GM18909 (cell line): ENCODE measurements around the gene ATP9A.

Source experiments
- ATAC-seq: cut with Tn5 transposase; IDR thresholded peaks from one replicate; pipeline ENCODE4 v1.9.1; 2021; ENCODE audit warnings: mild to moderate bottlenecking; ENCODE audit not compliant: unreplicated experiment, poor library complexity

Gene ATP9A

DNA sequence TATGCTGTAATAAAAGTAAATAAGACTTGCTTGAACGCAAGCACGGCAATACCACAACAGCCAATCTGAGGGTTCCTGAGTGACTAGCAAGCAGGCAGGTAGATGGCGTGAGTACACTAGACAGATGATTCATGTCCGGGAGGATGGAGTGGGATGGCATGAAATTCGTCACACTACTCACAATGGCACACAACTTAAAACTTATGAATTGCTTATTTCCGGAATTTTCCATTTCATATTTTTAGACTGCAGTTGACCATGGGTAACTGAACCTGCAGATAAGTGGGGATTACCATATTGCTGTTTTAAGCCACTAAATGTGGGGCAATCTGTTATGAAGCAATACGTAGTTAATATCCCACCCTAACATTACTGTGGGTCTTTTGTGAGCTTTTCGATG is 132.1 kb downstream of the ATP9A start:
- ATAC-seq: no peak

DNA sequence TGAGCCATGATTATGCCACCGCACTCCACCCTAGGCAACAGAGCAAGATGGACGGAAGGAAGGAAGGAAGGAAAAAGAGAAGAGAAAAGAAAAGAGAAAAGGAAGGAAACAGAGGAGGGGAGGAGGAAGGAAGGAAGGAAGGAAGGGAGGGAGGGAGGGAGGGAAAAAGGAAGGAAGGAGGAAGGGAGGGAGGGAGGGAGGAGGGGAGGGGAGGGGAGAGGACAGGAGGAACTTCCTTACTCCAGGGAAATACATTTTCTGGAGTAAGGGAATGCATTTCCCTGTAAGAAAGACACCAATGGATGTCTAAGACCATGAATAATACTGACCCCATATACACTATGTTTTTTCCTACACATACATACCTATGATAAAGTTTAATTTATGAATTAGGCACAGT is 132.5 kb downstream of the ATP9A start:
- ATAC-seq: no peak

DNA sequence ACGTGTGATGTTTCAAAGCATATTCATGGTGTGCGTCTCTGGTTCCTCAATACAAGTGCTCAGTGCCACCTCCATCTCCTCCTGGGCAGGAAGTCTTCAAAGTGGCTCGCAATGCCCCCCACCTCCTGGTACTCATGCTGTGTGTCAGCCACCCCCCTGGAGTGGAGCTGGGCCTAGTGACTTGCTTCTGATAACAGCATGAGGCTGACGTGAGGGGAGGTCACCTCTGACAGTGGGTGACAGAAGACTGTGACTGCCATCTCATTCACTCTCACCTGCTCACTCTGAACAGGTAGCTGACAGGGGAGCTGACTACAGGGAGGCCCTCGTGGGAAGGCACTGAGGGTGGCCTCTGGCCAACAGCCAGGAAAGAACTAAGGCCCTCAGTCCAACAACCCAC is 133.3 kb downstream of the ATP9A start:
- no peak for ATAC-seq

DNA sequence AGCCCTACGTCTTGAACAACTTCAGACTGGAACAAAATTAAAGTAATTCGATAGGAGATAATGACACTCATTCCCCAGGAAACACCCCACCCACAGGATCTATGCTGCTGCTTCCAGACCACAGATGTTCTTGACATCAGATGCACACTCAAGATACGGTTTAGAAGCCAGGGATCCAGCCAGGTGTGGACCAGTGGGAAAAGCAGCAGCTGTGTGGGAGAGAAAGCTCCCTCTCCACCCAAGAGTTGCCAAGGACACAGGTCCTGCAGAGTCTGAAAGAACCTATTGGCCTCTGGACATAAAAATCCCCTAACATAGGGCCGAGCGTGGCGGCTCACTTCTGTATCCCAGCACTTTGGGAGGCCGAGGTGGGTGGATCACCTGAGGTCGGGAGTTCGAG is 133.9 kb downstream of the ATP9A start:
- no peak for ATAC-seq

DNA sequence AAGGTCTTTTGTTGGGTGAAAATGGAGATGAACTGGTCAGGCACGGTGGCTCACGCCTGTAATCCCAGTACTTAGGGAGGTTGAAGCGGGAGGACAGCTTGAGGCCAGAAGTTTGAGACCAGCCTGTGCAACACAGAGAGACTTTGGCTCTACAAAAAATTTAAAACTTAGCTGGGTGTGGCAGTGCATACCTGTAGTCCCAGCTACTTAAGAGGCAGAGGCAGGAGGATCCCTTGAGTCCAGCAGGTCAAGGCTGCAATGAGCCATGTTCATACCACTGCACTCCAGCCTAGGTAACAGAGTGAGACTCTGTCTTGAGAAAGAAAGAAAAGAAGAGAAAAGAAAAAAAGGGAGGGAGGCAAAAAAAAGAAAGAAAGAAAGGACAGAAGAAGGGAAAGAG is 134.8 kb downstream of the ATP9A start:
- no peak for ATAC-seq

DNA sequence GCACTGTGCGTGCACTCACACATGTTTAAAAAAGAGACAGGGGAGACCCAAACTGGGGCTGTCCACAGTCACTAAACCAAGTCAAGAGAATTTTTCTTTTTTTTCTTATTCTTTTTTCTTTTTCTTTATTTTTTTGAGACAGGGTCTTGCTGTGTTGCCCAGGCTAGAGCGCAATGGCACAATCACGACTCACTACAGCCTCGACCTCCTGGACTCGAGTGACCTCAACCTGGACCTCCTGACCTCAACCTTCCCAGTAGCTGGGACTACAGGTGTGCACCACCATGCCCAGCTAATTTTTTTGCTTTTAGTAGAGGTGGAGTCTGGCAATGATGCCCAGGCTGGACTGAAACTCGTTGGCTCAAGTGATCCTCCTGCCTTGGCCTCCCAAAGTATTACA is 136.2 kb downstream of the ATP9A start:
- ATAC-seq: no peak

DNA sequence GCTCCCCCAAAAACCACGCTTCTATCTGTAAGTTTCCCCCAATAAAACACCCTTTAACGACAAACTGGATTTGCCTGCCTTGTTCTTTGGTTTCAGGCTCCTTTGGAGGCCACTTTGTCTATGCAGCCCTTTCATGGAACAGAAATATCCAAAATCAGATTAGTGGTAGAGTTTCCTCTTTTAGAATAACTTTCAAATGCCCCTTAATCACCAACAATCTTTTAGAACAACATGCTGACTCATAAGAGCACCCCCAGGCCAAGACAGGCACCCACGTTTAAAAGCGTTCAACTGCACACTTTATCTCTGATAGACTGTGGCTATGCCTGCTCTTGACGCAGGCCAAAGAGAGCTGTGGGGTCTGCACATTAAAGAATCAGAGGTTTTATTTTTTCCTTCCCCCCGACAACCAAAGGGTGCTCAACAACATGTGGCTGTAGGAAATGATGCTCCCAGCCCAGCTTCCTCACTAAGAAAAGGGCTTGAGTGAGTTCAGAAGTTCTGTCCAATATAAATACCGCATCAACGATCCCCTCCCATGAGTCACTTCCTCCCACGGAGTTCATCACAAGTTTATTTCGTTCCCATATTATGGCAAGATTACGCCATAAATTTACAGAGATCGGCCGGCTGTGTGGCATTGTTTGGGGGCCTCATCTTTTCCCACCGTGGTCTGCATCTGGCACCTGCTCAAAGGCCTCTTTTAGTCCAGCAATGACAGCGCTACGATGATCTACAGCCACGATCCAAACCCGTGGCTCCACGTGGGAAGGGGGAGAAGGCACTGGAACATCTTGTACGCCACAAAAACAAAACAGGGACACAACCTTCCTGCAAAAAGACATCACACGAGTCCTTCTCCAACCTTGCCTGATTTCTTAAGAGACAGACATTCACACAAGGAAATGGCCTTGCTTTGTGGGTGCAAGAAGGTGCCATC is 136.9 kb downstream of the ATP9A start:
- no peak for ATAC-seq

DNA sequence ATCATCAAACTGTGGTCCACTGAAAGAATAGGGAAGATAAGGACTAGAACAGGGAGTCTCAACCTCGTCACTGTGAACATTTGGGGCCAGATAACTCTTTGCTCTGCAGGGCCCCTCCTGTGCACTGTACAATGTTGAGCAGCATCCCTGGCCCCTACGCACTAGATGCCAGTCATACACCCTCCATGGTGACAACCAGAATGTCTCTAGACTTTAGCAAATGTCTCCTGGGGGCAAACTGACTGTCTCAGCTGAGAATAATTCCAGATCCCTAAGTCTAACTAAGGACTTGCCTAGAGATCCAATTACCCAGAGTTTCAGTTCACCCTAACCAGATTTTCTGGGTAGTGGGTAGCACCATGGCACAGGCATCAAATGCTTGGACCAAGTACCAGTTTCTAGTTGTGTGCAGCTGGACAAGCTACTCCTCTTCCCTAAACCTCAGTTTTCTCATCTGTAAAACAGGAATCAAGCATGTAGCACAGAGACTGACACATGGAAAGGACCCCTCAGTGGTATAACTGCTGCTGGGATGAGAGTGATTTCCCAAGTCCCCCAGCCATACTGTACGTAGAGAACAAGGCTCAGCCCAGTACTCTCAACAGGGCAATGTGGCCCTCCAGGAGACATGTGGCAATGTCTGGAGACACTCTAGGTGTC is 138.7 kb downstream of the ATP9A start:
- ATAC-seq: no peak

DNA sequence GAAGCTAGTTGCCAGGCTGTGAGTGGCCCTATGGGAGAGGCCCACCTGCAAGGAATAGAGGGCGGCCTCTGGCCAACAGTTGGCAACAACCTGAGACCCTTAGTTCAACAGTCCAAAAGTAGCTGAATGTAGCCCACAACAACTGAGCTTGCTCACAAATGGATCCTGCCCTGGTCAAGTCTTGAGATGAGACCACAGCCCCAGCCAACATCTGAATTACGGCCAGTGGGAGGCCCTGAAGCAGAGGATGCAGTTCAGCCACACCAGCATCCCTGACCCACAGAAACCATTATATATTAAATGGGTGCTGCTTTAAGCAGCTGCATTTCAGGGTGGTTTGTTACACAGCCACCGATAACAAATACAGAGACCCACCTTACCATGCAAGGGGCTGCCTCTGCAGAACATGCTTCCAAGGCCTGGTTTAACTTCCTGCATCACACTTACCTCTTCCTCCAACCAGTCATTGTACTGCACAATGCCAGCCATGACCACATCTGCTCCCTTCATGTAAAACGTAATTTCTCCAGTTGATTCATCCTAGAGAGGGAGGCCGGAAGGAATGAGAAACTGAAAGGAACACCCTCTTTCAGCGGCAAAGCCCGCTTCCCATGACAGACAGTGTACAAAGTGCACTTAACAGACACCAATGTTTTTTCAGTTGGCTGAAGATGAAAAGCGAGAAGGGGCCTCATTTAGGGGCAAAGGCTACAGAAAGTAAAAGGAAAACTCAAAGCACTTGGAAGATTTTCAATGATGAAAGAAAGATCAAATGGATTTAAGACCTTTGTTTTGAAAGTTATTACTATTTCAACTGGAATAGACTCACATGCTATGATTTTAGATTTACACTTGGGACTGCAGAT is 139.4 kb downstream of the ATP9A start:
- ATAC-seq: no peak

DNA sequence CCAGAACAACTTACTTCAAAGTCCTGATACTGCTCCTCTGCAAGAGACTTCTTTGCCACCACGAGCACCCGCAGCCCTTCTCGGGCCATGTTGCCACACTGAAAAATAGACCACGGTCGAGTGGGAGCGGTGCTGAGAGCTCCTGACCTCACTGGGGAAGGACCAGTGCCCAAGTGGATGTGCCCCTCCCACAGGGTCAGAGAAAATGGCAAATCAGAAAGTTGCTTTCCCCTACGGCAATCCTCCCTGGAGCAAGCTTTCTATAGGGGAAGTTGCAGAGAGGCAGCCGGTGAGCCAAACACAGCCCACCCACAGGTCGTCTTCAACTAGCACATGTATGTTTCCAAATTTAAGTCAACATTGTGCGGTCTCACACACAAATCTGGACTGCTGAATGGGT is 140.6 kb downstream of the ATP9A start:
- ATAC-seq: no peak

DNA sequence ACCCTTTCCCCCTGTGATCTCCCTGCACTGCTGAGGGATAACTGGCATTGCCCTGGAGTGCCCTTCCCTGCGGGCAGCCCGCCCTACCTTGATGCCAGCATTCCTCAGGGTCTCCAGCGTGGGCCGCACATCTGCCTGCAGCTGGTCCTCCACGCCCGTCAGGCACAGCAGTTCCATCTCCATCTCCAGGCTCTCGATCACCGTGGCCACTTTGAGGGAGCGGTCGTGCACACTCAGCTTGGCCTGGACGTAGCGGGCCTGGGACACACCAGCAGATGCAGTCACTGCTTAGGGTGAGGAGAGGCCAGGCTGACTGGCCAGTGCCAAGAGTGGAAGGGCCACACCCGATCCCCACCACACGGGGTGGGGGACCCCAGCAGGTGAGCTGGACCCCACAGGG is 143.1 kb downstream of the ATP9A start:
- ATAC-seq: no peak

DNA sequence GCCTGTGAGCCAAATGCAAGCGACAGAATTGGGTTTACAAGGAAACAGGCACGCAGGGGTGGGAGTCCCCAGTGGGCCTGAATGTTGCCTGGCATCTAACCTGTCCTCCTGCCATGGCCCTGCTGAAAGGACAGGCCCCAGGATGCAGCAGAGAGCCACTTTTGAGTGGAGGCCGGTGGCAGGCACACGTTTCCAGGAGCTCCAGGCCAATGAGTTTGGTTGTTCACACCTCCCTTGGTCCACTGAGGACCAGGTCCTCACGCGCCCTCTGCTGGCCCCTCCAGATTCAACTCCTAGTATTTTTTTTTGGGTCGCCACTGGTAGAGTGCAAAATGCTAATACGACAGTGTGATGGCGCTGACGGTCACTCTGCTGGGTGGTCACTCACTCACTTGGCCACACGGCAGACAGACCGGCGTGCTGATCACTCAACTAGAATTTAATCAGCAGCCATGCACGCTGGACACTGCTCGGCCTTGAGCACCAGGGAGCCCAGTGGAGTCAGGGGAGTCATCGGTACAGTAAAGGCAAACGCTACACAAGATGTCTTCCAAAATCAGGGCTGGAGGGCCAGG is 143.9 kb downstream of the ATP9A start:
- no peak for ATAC-seq

DNA sequence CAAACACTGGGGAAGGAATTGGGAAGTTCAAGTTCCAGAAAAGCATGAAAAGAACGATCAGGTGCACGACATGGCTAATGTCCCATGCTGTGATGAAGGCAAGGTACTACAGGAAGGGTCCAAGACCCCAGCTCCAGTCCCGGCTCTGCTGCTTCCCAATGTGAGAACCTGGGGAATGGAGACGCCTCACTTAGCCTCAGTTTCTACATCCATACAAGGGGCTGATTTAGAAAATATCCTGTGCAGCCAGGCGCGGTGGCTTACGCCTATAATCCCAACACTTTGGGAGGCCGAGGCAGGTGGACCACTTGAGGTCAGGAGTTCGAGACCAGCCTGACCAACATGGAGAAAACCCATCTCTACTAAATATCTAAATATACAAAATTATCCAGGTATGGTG is 144.9 kb downstream of the ATP9A start:
- no peak for ATAC-seq

DNA sequence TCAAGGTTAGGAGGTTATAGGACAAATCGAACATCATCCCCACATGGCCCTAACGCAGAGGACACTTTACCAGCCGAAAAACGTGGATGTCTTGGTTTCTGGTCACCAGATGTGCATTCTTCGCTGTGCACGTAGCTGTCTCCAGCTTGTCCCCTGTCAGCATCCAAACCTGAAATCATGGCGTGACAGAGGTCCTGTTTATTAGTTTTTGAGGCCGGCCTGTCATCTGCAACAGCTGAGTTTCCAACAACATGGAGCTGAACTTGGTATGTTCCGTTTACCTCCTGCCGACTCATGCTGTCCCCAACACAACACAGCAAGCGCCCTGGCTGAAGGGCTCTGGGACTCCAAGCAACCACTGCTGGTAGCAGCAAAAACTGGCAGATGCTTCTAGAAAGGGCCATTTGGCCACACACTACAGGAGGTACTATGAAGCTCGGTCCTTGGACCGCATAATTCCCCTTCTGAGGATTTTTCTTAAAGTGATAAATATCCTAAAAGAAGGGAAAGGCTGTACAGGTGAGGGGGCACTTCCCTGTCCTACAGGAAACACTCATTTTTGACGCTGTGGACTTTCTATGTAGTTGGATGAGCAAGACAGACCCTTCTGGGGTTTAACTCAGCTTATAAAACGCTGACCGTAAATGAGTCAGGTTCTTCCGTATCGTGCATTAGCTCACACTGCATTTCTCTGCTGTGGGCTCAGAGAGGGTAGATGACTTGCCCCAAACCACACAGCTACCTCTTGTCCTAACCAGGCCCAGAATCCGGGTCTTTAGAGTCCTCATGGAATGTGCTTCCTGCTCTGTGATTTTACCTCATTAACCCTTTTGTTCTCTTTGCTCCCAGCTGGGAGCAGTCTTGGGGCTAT is 146.0 kb downstream of the ATP9A start:
- ATAC-seq: no peak

DNA sequence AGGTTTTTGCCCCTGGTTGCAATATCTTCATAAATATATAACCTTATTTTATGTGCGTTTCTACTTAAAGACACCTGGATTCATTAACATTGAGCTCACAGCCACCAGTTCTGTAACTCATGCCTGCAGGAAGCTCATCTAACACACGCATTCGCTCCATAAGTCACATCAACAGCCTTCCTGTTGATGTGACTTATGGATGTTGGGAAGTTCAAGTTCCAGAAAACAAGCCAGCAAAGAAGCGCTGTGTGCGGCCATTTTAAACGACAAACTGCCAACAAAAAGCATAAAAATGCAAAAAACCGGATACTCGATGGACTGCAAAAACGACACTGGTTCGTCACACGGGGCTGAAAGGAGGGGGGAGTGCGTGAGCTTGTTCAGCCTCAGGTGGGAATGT is 147.8 kb downstream of the ATP9A start:
- ATAC-seq: no peak

DNA sequence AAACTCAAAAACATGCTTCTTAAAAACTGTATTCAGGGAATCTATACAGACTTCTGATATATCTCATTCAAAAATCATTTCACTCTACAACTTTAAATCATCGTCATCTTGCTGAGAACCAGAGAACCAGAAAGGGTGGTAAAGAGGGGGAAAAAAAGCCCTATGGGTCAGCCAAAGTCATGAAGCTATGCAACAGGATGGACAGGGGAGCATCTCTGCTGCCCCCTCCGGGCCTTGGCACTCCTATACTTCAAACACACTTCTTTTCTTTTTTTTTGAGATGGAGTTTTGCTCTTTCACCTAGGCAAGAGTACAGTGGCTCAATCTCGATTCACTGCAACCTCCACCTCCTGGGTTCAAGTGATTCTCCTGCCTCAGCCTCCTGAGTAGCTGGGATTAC is 152.1 kb downstream of the ATP9A start:
- no peak for ATAC-seq

DNA sequence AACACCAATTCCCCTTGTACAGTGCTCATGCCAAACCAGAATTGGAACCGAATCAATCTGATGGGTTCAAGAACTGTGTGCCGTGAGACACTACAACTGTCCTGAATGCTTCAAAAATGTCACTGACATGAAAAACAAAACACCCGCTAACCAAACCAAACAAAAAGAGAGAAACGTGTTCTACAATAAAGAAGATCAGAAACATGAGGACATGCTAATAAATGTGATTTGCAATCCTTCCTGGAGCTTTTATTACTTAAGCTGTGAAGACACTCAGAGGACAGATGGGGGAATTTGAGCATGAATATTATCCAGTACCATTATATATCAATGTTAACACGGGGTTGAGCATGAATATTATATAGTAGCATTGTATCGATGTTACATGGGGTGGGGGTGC is 153.5 kb downstream of the ATP9A start:
- ATAC-seq: no peak

DNA sequence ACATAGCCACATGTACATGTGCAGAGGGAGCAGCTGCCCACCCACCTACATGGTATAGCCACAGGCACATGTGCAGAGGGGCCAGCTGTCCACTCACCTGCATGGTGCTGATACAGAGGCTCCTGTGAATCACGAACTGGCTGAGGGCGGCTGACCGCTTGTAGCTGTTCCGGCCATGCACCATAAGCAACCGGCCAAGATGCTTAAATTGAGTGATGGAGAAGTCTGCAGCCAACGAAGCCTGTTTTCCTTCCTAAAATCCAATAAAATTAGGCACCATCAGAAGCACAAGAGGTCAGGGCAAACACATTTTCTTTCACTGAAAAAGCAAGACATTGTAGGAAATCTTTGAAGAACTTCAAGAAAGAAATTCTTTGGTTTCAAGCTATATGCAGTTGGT is 154.6 kb downstream of the ATP9A start:
- no peak for ATAC-seq

DNA sequence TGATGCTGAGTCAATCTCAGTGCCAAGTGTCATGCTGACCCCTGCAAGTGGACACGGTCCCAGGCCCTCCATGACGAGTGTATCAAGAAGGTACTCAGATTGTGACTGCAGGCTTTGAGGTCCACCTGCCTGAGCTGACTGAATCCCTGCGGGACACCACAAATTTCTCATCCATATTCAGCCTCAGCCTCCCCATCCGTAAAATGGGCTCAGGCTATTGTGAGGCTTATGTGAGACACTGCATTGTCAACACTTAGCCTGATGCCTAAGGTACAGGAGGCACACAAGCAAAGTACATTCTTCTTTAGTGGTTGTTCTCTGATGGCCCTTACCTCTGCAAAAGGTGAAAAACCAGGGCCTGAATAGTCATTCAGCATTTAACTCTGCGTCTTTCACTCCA is 155.3 kb downstream of the ATP9A start:
- no peak for ATAC-seq

DNA sequence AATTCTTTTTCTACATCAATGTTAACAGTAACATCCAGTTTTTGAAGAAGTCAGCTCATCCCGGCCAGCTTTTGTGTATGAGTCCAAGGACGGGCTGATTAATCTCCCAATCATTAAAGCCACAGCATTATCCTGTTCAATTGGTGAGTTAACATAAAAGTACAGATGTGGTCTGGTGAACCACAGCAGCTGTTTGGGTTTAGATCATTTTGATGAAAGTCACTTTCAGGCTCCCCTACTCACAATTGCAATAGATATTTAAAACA is 156.6 kb downstream of the ATP9A start:
- no peak for ATAC-seq
